CD14-positive monocyte (primary cell): ENCODE measurements around the gene EVA1C. TPM values are rescaled to one million over a fixed set of nuclear protein-coding genes. Genes with fewer than 3 reads are reported as not detected.
"Not testable (repeated sequence)": the region's sequence is repeated elsewhere in the genome, so short reads cannot be mapped to it uniquely, and the experiment has no call there.

Experiments
- DNase-seq, 3 donors: peaks; one replicate each; pipeline ENCODE4 v3.0.0-alpha.2; 2011 to 2022
- H2AFZ ChIP-seq: 2 replicates; pipeline ENCODE4 v1.6.0; 2012; ENCODE audit warnings: mild to moderate bottlenecking, low read depth, low read length, inconsistent platforms; ENCODE audit not compliant: insufficient read depth, poor library complexity, severe bottlenecking
- H3K27ac ChIP-seq, 2 donors: 1 replicate in 1 of 2; 2 replicates in 1 of 2; pipeline ENCODE4 v1.5.1; 2012 to 2013; ENCODE audit warnings: low read length in 2 of 2, control low read depth in 1 of 2, inconsistent platforms in 1 of 2, low read depth in 1 of 2, mild to moderate bottlenecking in 1 of 2
- H3K27me3 ChIP-seq, 2 donors: one replicate each; pipeline versions ENCODE4 v1.6.0 to v1.6.1; 2011 to 2013; ENCODE audit warnings: low read length in 2 of 2; ENCODE audit not compliant: control insufficient read depth in 2 of 2, insufficient read depth in 2 of 2
- H3K36me3 ChIP-seq, 2 donors: replicated peaks in 1 of 2; 1 replicate in 1 of 2; 2 replicates in 1 of 2; pipeline versions ENCODE4 v1.5.1 to v1.6.1; 2012 to 2013; ENCODE audit warnings: low read length in 2 of 2, control low read depth in 1 of 2, inconsistent platforms in 1 of 2, mild to moderate bottlenecking in 1 of 2; ENCODE audit not compliant: insufficient read depth in 2 of 2, control insufficient read depth in 1 of 2
- H3K4me1 ChIP-seq, 2 donors: 1 replicate in 1 of 2; 2 replicates in 1 of 2; pipeline versions ENCODE4 v1.5.1 to v1.6.1; 2012 to 2013; ENCODE audit warnings: low read length in 2 of 2, control low read depth in 1 of 2, inconsistent platforms in 1 of 2, mild to moderate bottlenecking in 1 of 2, moderate library complexity in 1 of 2; ENCODE audit not compliant: insufficient read depth in 2 of 2, control insufficient read depth in 1 of 2
- H3K4me2 ChIP-seq: replicated peaks from 2 replicates; pipeline ENCODE3; 2012; ENCODE audit warnings: low read length, moderate library complexity, mild to moderate bottlenecking; ENCODE audit not compliant: poor library complexity, severe bottlenecking; ENCODE audit errors: extremely low read depth
- H3K4me3 ChIP-seq, 3 experiments: fragments of 200-600 bp in 1 of 3; sonication (generic) in 1 of 3; replicated peaks in 1 of 3; 1 replicate in 2 of 3; 2 replicates in 1 of 3; pipeline ENCODE4 v1.5.1; 2011 to 2013; ENCODE audit warnings: low read length in 3 of 3, mild to moderate bottlenecking in 3 of 3, control low read depth in 2 of 3, low read depth in 2 of 3, inconsistent platforms in 1 of 3, moderate library complexity in 1 of 3
- H3K79me2 ChIP-seq: 2 replicates; pipeline ENCODE4 v1.6.0; 2012; ENCODE audit warnings: mild to moderate bottlenecking, control low read depth, inconsistent platforms, low read length, moderate library complexity; ENCODE audit not compliant: insufficient read depth
- H3K9ac ChIP-seq: 2 replicates; pipeline ENCODE4 v1.6.0; 2017; ENCODE audit warnings: low read length, mild to moderate bottlenecking; ENCODE audit not compliant: insufficient read depth, poor library complexity, severe bottlenecking
- H3K9me3 ChIP-seq, 2 donors: replicated peaks in 1 of 2; 1 replicate in 1 of 2; 2 replicates in 1 of 2; pipeline versions ENCODE4 v1.5.1 to v1.6.1; 2012 to 2013; ENCODE audit warnings: low read length in 2 of 2, control low read depth in 1 of 2; ENCODE audit not compliant: control insufficient read depth in 1 of 2, insufficient read depth in 1 of 2
- H4K20me1 ChIP-seq: 2 replicates; pipeline ENCODE4 v1.6.0; 2012; ENCODE audit warnings: mild to moderate bottlenecking, low read length, control low read depth, moderate library complexity; ENCODE audit not compliant: insufficient read depth
- H3K27ac Mint-ChIP-seq, 7 donors: one replicate each; pipeline ENCODE4 v1.8.0; 2020; ENCODE audit warnings: mild to moderate bottlenecking in 7 of 7, mixed read lengths in 7 of 7, moderate library complexity in 6 of 7, inconsistent platforms in 2 of 7
- H3K27me3 Mint-ChIP-seq, 3 donors: one replicate each; pipeline ENCODE4 v1.8.0; 2021 to 2022; ENCODE audit warnings: low read depth in 3 of 3, mild to moderate bottlenecking in 3 of 3, mixed read lengths in 3 of 3, moderate library complexity in 3 of 3, inconsistent platforms in 1 of 3
- H3K36me3 Mint-ChIP-seq, 2 donors: one replicate each; pipeline ENCODE4 v1.8.0; 2020; ENCODE audit warnings: mixed read lengths in 2 of 2, inconsistent platforms in 1 of 2, mild to moderate bottlenecking in 1 of 2
- H3K4me1 Mint-ChIP-seq: one replicate; pipeline ENCODE4 v1.8.0; 2020; ENCODE audit warnings: mild to moderate bottlenecking, mixed read lengths
- H3K4me3 Mint-ChIP-seq, 2 donors: one replicate each; pipeline ENCODE4 v1.8.0; 2020; ENCODE audit warnings: mild to moderate bottlenecking in 2 of 2, mixed read lengths in 2 of 2, moderate library complexity in 1 of 2
- H3K9me3 Mint-ChIP-seq, 7 donors: one replicate each; pipeline ENCODE4 v1.8.0; 2020 to 2022; ENCODE audit warnings: mixed read lengths in 7 of 7, mild to moderate bottlenecking in 6 of 7, moderate library complexity in 6 of 7, inconsistent platforms in 2 of 7
- WGBS: methylation state at CpG from one replicate; pipeline ENCODE4 v1.1.5; 2013; ENCODE audit warnings: missing lambda C conversion rate; ENCODE audit not compliant: insufficient coverage; 5-methylcytosine and 5-hydroxymethylcytosine counted together
- intact Hi-C, 2 donors: fragments of 100-400 bp; cut with micrococcal nuclease; formaldehyde crosslinking; loops; one replicate each; pipeline versions ENCODE4 v1.15.0 to v1.15.1; 2023
- polyA plus RNA-seq, 3 donors: library from polyadenylated mRNA; depleted of rRNA in 1 of 3; unstranded in 2 of 3; stranded (reverse) in 1 of 3; fragments of 300-500 nt in 2 of 3; fragments of >200 nt in 1 of 3; fragmentation: Illumina TruSeq in 2 of 3; gene quantifications; 1 replicate in 2 of 3; 2 replicates in 1 of 3; pipeline ENCODE4 v1.2.3, GENCODE V29; 2012 to 2021
- TF ChIP-seq, protein P1 (sequence below): fragments of 200-600 bp; IDR thresholded peaks from one replicate; pipeline ENCODE4 v1.8.0; 2022; ENCODE audit warnings: antibody characterized with exemption, mild to moderate bottlenecking

Gene EVA1C
- polyA plus RNA-seq, 3 donors = 0.37 to 0.73 (median 0.63) TPM

DNA sequence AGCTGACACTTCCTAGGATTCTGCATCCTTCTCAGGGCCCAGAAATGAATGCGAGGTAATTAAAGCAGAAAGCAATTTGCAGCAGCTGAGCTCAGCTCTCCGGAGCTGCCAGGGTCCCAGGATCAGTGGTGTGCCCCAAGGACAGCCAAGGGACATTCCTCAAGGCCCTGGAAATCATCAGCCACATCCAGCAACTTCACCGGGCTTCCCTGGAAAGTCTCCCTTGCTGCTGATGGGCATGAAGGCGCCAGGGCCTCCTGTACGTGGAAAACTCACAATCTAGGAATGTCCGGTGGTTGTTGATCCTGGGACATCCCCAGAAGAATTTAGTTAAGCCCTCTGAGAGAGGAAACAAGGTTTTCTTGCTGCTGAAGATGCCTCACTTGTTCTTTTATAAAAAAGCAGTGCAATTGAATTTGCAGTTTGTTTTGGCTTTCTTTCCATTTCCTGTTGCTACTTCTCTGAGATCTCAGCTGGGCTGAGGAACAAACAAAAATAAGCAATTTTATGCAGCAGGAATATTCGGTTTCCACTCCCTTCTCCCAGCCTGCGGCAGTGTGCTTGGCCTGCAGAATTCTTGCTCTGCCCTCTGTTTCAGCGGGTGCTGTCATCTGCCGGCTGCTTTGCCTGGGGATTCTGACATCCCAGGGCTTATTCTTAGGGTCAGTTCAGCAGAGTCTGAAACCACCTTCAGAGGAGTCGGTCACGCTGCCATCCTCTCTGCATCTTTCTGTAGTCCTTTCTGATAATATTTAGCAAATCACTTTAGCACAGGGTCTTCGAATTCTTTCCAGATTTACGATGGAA is 86.9 kb downstream of the EVA1C start:
- WGBS = 96% methylated on average over 9 of the region's 14 CpGs

GRCh38 chr21:32503641-32504040 is 91.1 kb downstream of the EVA1C start:
- H3K9me3 ChIP-seq, DNase-seq, H3K4me1 Mint-ChIP-seq, H3K4me3 ChIP-seq, H3K4me2 ChIP-seq, H3K9ac ChIP-seq, H3K9me3 Mint-ChIP-seq, H3K27ac ChIP-seq, H2AFZ ChIP-seq, H3K27ac Mint-ChIP-seq, H3K36me3 Mint-ChIP-seq, H3K27me3 ChIP-seq, H3K79me2 ChIP-seq, intact Hi-C loops, H4K20me1 ChIP-seq, H3K4me3 Mint-ChIP-seq, H3K27me3 Mint-ChIP-seq, H3K36me3 ChIP-seq, H3K4me1 ChIP-seq: not testable (repeated sequence)
- WGBS = 90% methylated on average over 2 of the region's 7 CpGs

More for the DNA sequence above, 86.9 kb downstream of the EVA1C start:
- H3K36me3 ChIP-seq = no peaks in the 10 kb centered on the region
- no peak overlapping the region for H3K27ac ChIP-seq
- no peak overlapping the region for H3K4me3 ChIP-seq
- H3K9ac ChIP-seq = no peak overlapping the region
- H3K79me2 ChIP-seq = no peaks in the 10 kb centered on the region
- Mint-ChIP-seq H3K27me3 (no peaks in the 10 kb centered on the region), H3K36me3 (peaks cover 0 to 3% of the 10 kb centered on the region in 2 donors), H3K4me3 (no peak overlapping the region), H3K4me1 (no peaks in the 10 kb centered on the region), H3K27ac (peak overlapping the region in 1 of 7 donors; percentile 52), H3K9me3 (peaks cover 0 to 10% (median 0%) of the 10 kb centered on the region in 7 donors)
- no peak overlapping the region for H2AFZ ChIP-seq
- TF ChIP-seq, protein P1, sequence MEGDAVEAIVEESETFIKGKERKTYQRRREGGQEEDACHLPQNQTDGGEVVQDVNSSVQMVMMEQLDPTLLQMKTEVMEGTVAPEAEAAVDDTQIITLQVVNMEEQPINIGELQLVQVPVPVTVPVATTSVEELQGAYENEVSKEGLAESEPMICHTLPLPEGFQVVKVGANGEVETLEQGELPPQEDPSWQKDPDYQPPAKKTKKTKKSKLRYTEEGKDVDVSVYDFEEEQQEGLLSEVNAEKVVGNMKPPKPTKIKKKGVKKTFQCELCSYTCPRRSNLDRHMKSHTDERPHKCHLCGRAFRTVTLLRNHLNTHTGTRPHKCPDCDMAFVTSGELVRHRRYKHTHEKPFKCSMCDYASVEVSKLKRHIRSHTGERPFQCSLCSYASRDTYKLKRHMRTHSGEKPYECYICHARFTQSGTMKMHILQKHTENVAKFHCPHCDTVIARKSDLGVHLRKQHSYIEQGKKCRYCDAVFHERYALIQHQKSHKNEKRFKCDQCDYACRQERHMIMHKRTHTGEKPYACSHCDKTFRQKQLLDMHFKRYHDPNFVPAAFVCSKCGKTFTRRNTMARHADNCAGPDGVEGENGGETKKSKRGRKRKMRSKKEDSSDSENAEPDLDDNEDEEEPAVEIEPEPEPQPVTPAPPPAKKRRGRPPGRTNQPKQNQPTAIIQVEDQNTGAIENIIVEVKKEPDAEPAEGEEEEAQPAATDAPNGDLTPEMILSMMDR = no peak
- intact Hi-C loops = no loop called here
- no peaks in the 10 kb centered on the region for H4K20me1 ChIP-seq
- no peak for DNase-seq
- no peaks in the 10 kb centered on the region for H3K27me3 ChIP-seq
- no peaks in the 10 kb centered on the region for H3K4me1 ChIP-seq
- no peaks in the 10 kb centered on the region for H3K9me3 ChIP-seq
- no peak overlapping the region for H3K4me2 ChIP-seq

DNA sequence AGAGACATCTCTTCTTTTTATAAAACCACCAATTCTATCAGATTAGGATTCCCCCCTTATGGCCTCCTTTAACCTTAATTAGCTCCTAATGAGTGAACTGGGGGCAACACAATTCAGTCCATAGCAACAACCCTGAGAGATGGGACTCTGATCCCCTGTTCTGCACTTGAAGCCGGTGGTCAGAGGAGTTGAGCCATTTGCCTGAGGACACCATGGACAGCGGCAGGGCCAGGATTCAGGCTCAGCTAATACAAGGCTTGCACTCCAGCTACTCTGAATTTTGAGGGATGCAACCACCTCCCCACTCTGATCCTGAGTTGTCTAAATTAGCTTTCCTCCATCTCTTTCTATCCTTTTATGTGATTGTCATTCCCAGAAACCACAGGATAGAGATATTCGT is 93.3 kb downstream of the EVA1C start:
- H3K27me3 Mint-ChIP-seq, H3K27me3 ChIP-seq, H3K79me2 ChIP-seq, H3K36me3 ChIP-seq, H3K4me3 ChIP-seq, intact Hi-C loops, H3K4me1 Mint-ChIP-seq, H3K27ac ChIP-seq, H4K20me1 ChIP-seq, H3K4me1 ChIP-seq, H3K9me3 Mint-ChIP-seq, DNase-seq, H3K9ac ChIP-seq, H2AFZ ChIP-seq, H3K9me3 ChIP-seq, H3K4me3 Mint-ChIP-seq, H3K36me3 Mint-ChIP-seq, H3K4me2 ChIP-seq: not testable (repeated sequence)
- no CpG with 5 or more reads among the region's 3 CpGs for WGBS
- H3K27ac Mint-ChIP-seq = peak overlapping the region in 1 of 7 donors; percentile 10

- H3K36me3 ChIP-seq, H3K4me1 Mint-ChIP-seq, H4K20me1 ChIP-seq, H3K27me3 ChIP-seq, H3K9me3 Mint-ChIP-seq, H3K4me3 ChIP-seq, H3K4me2 ChIP-seq, H3K27me3 Mint-ChIP-seq, H2AFZ ChIP-seq, H3K4me3 Mint-ChIP-seq, DNase-seq, H3K36me3 Mint-ChIP-seq, H3K9ac ChIP-seq, H3K27ac ChIP-seq, H3K79me2 ChIP-seq, H3K9me3 ChIP-seq, intact Hi-C loops, H3K4me1 ChIP-seq: not testable (repeated sequence)
- WGBS = 92% methylated on average over 2 of the region's 7 CpGs
- peak overlapping the region in 1 of 7 donors; percentile 17 for H3K27ac Mint-ChIP-seq
Measured at GRCh38 chr21:32506411-32506965, 94.0 kb downstream of the EVA1C start.
